GM23338 (cell line): ENCODE measurements around the gene URM1. TPM values are rescaled to one million over a fixed set of nuclear protein-coding genes. Genes with fewer than 3 reads are reported as not detected.

Source experiments
- ATAC-seq: fragments of 200-7000 bp; cut with Tn5 transposase; 3 replicates; pipeline ENCODE4 v1.9.1; 2020
- DNase-seq: peaks from one replicate; pipeline ENCODE4 v3.0.0-alpha.2; 2015; ENCODE audit warnings: low spot score
- H2AFZ ChIP-seq: fragments of 200-600 bp; sonication (generic); 2 replicates; pipeline ENCODE4 v1.8.0; 2016; ENCODE audit warnings: antibody characterized with exemption, mild to moderate bottlenecking, moderate library complexity
- H3F3A ChIP-seq: fragments of 200-600 bp; sonication (generic); replicated peaks from 2 replicates; pipeline ENCODE4 v1.8.0; 2017; ENCODE audit warnings: antibody characterized with exemption, mixed run types, low read depth
- H3K27ac ChIP-seq: fragments of 200-600 bp; sonication (generic); 2 replicates; pipeline ENCODE4 v1.6.1; 2016; ENCODE audit warnings: low read depth
- H3K27me3 ChIP-seq: fragments of 200-600 bp; sonication (generic); 2 replicates; pipeline ENCODE4 v1.8.0; 2016; ENCODE audit warnings: mild to moderate bottlenecking, mixed run types, moderate library complexity; ENCODE audit not compliant: insufficient read depth
- H3K36me3 ChIP-seq: fragments of 200-600 bp; sonication (generic); 2 replicates; pipeline ENCODE4 v1.8.0; 2016; ENCODE audit warnings: mild to moderate bottlenecking; ENCODE audit not compliant: insufficient read depth
- H3K4me1 ChIP-seq: fragments of 200-600 bp; sonication (generic); 2 replicates; pipeline ENCODE4 v1.8.0; 2016; ENCODE audit warnings: mild to moderate bottlenecking, moderate library complexity; ENCODE audit not compliant: insufficient read depth
- H3K4me2 ChIP-seq: fragments of 200-600 bp; sonication (generic); 2 replicates; pipeline ENCODE4 v1.7.1; 2017; ENCODE audit warnings: mixed run types
- H3K4me3 ChIP-seq: fragments of 200-600 bp; sonication (generic); 2 replicates; pipeline ENCODE4 v1.6.1; 2016; ENCODE audit warnings: mixed run types
- H3K79me2 ChIP-seq: fragments of 200-600 bp; sonication (generic); replicated peaks from 2 replicates; pipeline ENCODE4 v1.8.0; 2017; ENCODE audit warnings: mild to moderate bottlenecking; ENCODE audit not compliant: insufficient read depth
- H3K9me2 ChIP-seq: fragments of 200-600 bp; sonication (generic); 2 replicates; pipeline ENCODE4 v1.8.0; 2017; ENCODE audit not compliant: insufficient read depth
- H4K20me1 ChIP-seq: fragments of 200-600 bp; sonication (generic); replicated peaks from 2 replicates; pipeline ENCODE4 v1.8.0; 2017; ENCODE audit warnings: mild to moderate bottlenecking; ENCODE audit not compliant: insufficient read depth
- H3K27ac Mint-ChIP-seq: 2 replicates; pipeline ENCODE4 v1.8.0; 2020; ENCODE audit warnings: inconsistent platforms, mild to moderate bottlenecking, moderate library complexity, mixed read lengths
- H3K27me3 Mint-ChIP-seq: 3 replicates; pipeline ENCODE4 v1.8.0; 2022; ENCODE audit warnings: low read depth, mild to moderate bottlenecking, moderate library complexity, mixed read lengths, inconsistent platforms; ENCODE audit not compliant: insufficient read depth, poor library complexity
- H3K36me3 Mint-ChIP-seq: 3 replicates; pipeline ENCODE4 v1.8.0; 2021; ENCODE audit warnings: low read depth, mild to moderate bottlenecking, inconsistent platforms, moderate library complexity, mixed read lengths
- H3K4me1 Mint-ChIP-seq: 3 replicates; pipeline ENCODE4 v1.8.0; 2020; ENCODE audit warnings: mild to moderate bottlenecking, inconsistent platforms, mixed read lengths
- H3K4me3 Mint-ChIP-seq: 3 replicates; pipeline ENCODE4 v1.8.0; 2021; ENCODE audit warnings: moderate library complexity, mild to moderate bottlenecking, inconsistent platforms, mixed read lengths
- H3K9me3 Mint-ChIP-seq: 3 replicates; pipeline ENCODE4 v1.8.0; 2020; ENCODE audit warnings: moderate library complexity, mild to moderate bottlenecking, inconsistent platforms, mixed read lengths
- CTCF ChIP-seq, 2 experiments: fragments of 200-600 bp in 1 of 2; sonication (generic) in 1 of 2; conservative IDR thresholded peaks; 2 replicates each; pipeline versions ENCODE4 v1.5.1 to v1.6.1; 2016 to 2017; ENCODE audit warnings: antibody characterized with exemption in 2 of 2, low read depth in 2 of 2, mild to moderate bottlenecking in 2 of 2, moderate library complexity in 1 of 2
- ETS1 ChIP-seq: IDR thresholded peaks from 2 replicates; pipeline ENCODE4 v1.6.1; 2016; ENCODE audit warnings: antibody characterized with exemption
- EZH2 ChIP-seq: fragments of 200-600 bp; sonication (generic); IDR thresholded peaks from one replicate; pipeline ENCODE4 v1.8.0; 2017; ENCODE audit warnings: antibody characterized with exemption, mild to moderate bottlenecking, low read depth; ENCODE audit not compliant: unreplicated experiment
- JUNB ChIP-seq: IDR thresholded peaks from one replicate; pipeline ENCODE4 v1.6.1; 2016; ENCODE audit warnings: antibody characterized with exemption; ENCODE audit not compliant: unreplicated experiment
- STAT1 ChIP-seq: IDR thresholded peaks from one replicate; pipeline ENCODE4 v1.6.1; 2016; ENCODE audit warnings: antibody characterized with exemption; ENCODE audit not compliant: unreplicated experiment
- ZNF114 ChIP-seq: fragments of 250-450 bp; sonication (Bioruptor Pico); IDR thresholded peaks from 2 replicates; pipeline ENCODE4 v1.5.0; 2020; ENCODE audit warnings: mild to moderate bottlenecking, moderate library complexity
- ZNF462 ChIP-seq: fragments of 250-450 bp; sonication (Bioruptor Pico); IDR thresholded peaks from 2 replicates; pipeline ENCODE4 v1.5.0; 2020; ENCODE audit warnings: mild to moderate bottlenecking, moderate library complexity
- polyA plus RNA-seq: library from polyadenylated mRNA; unstranded; fragments of >200 nt; fragmentation: Nextera tagmentation; extraction: Ambion mirVana; gene quantifications from 2 replicates; pipeline ENCODE4 v1.2.1, GENCODE V29; 2016
- total RNA-seq: library from RNA; depleted of rRNA; stranded (reverse); fragments of >200 nt; shearing (Covaris generic); gene quantifications from 2 replicates; pipeline ENCODE4 v1.2.3, GENCODE V29; 2014

URM1 gene
- total and polyA plus RNA-seq, 2 experiments from 2014 or later, result 28.6 to 47.8 TPM

DNA sequence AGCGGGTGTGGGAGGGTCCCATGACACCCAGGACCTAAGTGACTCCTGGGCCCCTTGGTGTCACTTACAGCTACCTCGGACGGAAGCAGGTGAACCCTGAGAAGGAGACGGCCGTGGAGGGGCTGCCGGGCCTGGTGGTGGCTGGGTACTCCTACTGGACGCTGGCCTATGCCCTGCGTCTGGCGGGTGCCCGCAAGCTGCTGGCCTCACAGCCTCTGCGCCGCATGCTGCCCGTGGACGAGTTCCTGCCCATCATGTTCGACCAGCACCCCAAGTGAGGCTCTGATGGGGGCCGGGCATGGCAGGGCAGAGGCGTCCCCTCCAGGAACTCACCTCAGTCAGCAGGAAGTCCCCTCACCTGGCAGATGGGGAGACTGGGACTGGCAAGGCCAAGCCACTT lies 63.2 kb downstream of the URM1 start (continued):
- TF ChIP-seq CTCF (conservative IDR thresholded peaks at IDR 0.05; ENCODE audit: low read depth in 2 of 2) (no peak), ZNF462 (CRISPR knock-in tag) (no peak), JUNB (no peak), ETS1 (no peak), ZNF114 (CRISPR knock-in tag) (no peak)

DNA sequence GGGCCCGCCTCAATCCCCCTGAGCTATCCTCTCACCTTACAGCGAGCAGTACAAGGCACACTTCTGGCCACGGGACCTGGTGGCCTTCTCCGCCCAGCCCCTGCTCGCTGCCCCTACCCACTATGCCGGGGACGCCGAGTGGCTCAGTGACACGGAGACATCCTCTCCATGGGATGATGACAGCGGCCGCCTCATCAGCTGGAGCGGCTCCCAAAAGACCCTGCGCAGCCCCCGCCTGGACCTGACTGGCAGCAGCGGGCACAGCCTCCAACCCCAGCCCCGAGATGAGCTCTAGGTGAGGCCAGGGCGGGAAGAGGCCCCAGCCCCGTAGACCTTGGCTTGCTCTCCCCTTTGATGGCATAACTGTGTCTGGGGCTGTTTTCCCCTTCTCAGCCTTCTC lies 64.4 kb downstream of the URM1 start:
- Histone ChIP-seq H3K27me3 (no peaks in the 10 kb centered on the region), H3K36me3 (no peaks in the 10 kb centered on the region), H4K20me1 (no peaks in the 10 kb centered on the region), H3K4me3 (no peak overlapping the region), H3K27ac (no peak overlapping the region), H2AFZ (no peak overlapping the region), H3K9me2 (no peaks in the 10 kb centered on the region), H3K79me2 (no peaks in the 10 kb centered on the region), H3F3A (0 out of 2 replicates have a peak, but pooled peaks cover 8% of the 10 kb centered on the region), H3K4me2 (no peak overlapping the region), H3K4me1 (no peaks in the 10 kb centered on the region)
- Mint-ChIP-seq H3K4me3 (no peak overlapping the region), H3K36me3 (no peaks in the 10 kb centered on the region), H3K4me1 (peaks cover 3% of the 10 kb centered on the region; the same call in 1 of the 3 replicates), H3K9me3 (no peaks in the 10 kb centered on the region), H3K27me3 (peaks cover 4% of the 10 kb centered on the region), H3K27ac (no peak overlapping the region)
- ATAC-seq, result no peak
- DNase-seq, result no peak
- TF ChIP-seq EZH2 (no peak), ZNF462 (CRISPR knock-in tag) (no peak), STAT1 (no peak)
